H9 (cell line): ENCODE data around the gene PIK3CG. TPM values are rescaled to one million over a fixed set of nuclear protein-coding genes. Genes with fewer than 3 reads are reported as not detected.

ENCODE experiments used
- DNase-seq: peaks from one replicate; pipeline ENCODE4 v3.0.0-alpha.2; 2017
- H2AFZ ChIP-seq: one replicate; pipeline ENCODE4 v1.6.1; 2013; ENCODE audit warnings: mild to moderate bottlenecking, low read length, control low read depth, moderate library complexity
- H2AK5ac ChIP-seq: 2 replicates; pipeline ENCODE4 v1.6.1; 2013; ENCODE audit warnings: low read length, control low read depth, mixed read lengths; ENCODE audit not compliant: insufficient read length
- H2BK120ac ChIP-seq: one replicate; pipeline ENCODE4 v1.6.1; 2013; ENCODE audit warnings: low read depth, mild to moderate bottlenecking, low read length, control low read depth, inconsistent platforms; ENCODE audit not compliant: poor library complexity, severe bottlenecking
- H2BK12ac ChIP-seq: 2 replicates; pipeline ENCODE4 v1.6.1; 2013; ENCODE audit warnings: low read length, control low read depth, mixed read lengths, low read depth; ENCODE audit not compliant: insufficient read length
- H2BK15ac ChIP-seq: 2 replicates; pipeline ENCODE4 v1.6.1; 2013; ENCODE audit warnings: low read depth, low read length, control low read depth
- H2BK20ac ChIP-seq: one replicate; pipeline ENCODE4 v1.6.1; 2013; ENCODE audit warnings: low read depth, mild to moderate bottlenecking, low read length, control low read depth, inconsistent platforms; ENCODE audit not compliant: poor library complexity, severe bottlenecking
- H2BK5ac ChIP-seq: 2 replicates; pipeline ENCODE4 v1.6.1; 2013; ENCODE audit warnings: low read length, control low read depth, mixed read lengths; ENCODE audit not compliant: insufficient read length
- H3K14ac ChIP-seq: 2 replicates; pipeline ENCODE4 v1.6.1; 2013; ENCODE audit warnings: low read length, control low read depth; ENCODE audit not compliant: insufficient read depth
- H3K18ac ChIP-seq: 2 replicates; pipeline ENCODE4 v1.6.1; 2013; ENCODE audit warnings: low read depth, mild to moderate bottlenecking, mixed read lengths, low read length, control low read depth; ENCODE audit not compliant: insufficient read length
- H3K23ac ChIP-seq: 2 replicates; pipeline ENCODE4 v1.6.1; 2013; ENCODE audit warnings: low read length, control low read depth, mixed read lengths, low read depth; ENCODE audit not compliant: insufficient read length
- H3K23me2 ChIP-seq: 2 replicates; pipeline ENCODE4 v1.6.1; 2013; ENCODE audit warnings: low read depth, mild to moderate bottlenecking, mixed read lengths, low read length, control low read depth; ENCODE audit not compliant: insufficient read length, poor library complexity, severe bottlenecking
- H3K27ac ChIP-seq: 2 replicates; pipeline ENCODE4 v1.5.1; 2013; ENCODE audit warnings: low read length, control low read depth, mixed read lengths, low read depth; ENCODE audit not compliant: insufficient read length
- H3K27me3 ChIP-seq: 2 replicates; pipeline ENCODE4 v1.6.1; 2013; ENCODE audit warnings: low read length, control low read depth, inconsistent platforms; ENCODE audit not compliant: insufficient read depth
- H3K4ac ChIP-seq: 2 replicates; pipeline ENCODE4 v1.6.1; 2013; ENCODE audit warnings: low read depth, mild to moderate bottlenecking, control low read depth, inconsistent platforms, low read length, moderate library complexity
- H3K4me1 ChIP-seq: 2 replicates; pipeline ENCODE4 v1.6.1; 2013; ENCODE audit warnings: low read length, control low read depth, inconsistent platforms; ENCODE audit not compliant: insufficient read depth
- H3K4me2 ChIP-seq: 2 replicates; pipeline ENCODE4 v1.6.1; 2013; ENCODE audit warnings: low read length, control low read depth, mixed read lengths; ENCODE audit not compliant: insufficient read length, insufficient read depth
- H3K56ac ChIP-seq: 2 replicates; pipeline ENCODE4 v1.6.1; 2013; ENCODE audit warnings: low read depth, mild to moderate bottlenecking, mixed read lengths, low read length, control low read depth; ENCODE audit not compliant: insufficient read length
- H3K79me1 ChIP-seq: 2 replicates; pipeline ENCODE4 v1.6.1; 2013; ENCODE audit warnings: low read depth, mild to moderate bottlenecking, moderate library complexity, low read length, control low read depth, inconsistent platforms; ENCODE audit not compliant: insufficient read depth, poor library complexity, severe bottlenecking
- H3K79me2 ChIP-seq: 2 replicates; pipeline ENCODE4 v1.6.1; 2013; ENCODE audit warnings: low read length, control low read depth, inconsistent platforms; ENCODE audit not compliant: insufficient read depth
- H3K9ac ChIP-seq: 2 replicates; pipeline ENCODE4 v1.6.1; 2013; ENCODE audit warnings: low read length, control low read depth, mixed read lengths; ENCODE audit not compliant: insufficient read length; ENCODE audit errors: extremely low read depth
- H3K9me3 ChIP-seq: one replicate; pipeline ENCODE4 v1.6.1; 2013; ENCODE audit warnings: low read depth, low read length, inconsistent platforms; ENCODE audit not compliant: control insufficient read depth
- H3T11ph ChIP-seq: one replicate; pipeline ENCODE4 v1.6.1; 2013; ENCODE audit warnings: mild to moderate bottlenecking, low read length, control low read depth, inconsistent platforms
- H4K20me1 ChIP-seq: one replicate; pipeline ENCODE4 v1.6.1; 2013; ENCODE audit not compliant: control insufficient read depth, insufficient read length, insufficient read depth
- H4K5ac ChIP-seq: 2 replicates; pipeline ENCODE4 v1.6.1; 2013; ENCODE audit warnings: low read depth, mild to moderate bottlenecking, mixed read lengths, low read length, control low read depth; ENCODE audit not compliant: insufficient read length
- H4K8ac ChIP-seq: replicated peaks from 2 replicates; pipeline ENCODE4 v1.6.1; 2013; ENCODE audit warnings: low read length, control low read depth, mixed read lengths, low read depth; ENCODE audit not compliant: insufficient read length
- H4K91ac ChIP-seq: 2 replicates; pipeline ENCODE4 v1.6.1; 2013; ENCODE audit warnings: low read depth, mild to moderate bottlenecking, moderate library complexity, mixed read lengths, low read length, control low read depth; ENCODE audit not compliant: insufficient read length
- H3K27ac Mint-ChIP-seq, 3 experiments: 2 replicates in 2 of 3; 3 replicates in 1 of 3; pipeline ENCODE4 v1.8.0; 2020 to 2021; ENCODE audit warnings: mixed read lengths in 3 of 3, mild to moderate bottlenecking in 1 of 3, moderate library complexity in 1 of 3
- H3K27me3 Mint-ChIP-seq: 2 replicates; pipeline ENCODE4 v1.8.0; 2021; ENCODE audit warnings: low read depth, mild to moderate bottlenecking, moderate library complexity, mixed read lengths
- H3K36me3 Mint-ChIP-seq, 3 experiments: 2 replicates in 2 of 3; 3 replicates in 1 of 3; pipeline ENCODE4 v1.8.0; 2020 to 2021; ENCODE audit warnings: low read depth in 3 of 3, mixed read lengths in 3 of 3; ENCODE audit not compliant: insufficient read depth in 1 of 3
- H3K4me1 Mint-ChIP-seq, 2 experiments: 2 replicates each; pipeline ENCODE4 v1.8.0; 2020; ENCODE audit warnings: mixed read lengths in 2 of 2
- H3K4me3 Mint-ChIP-seq, 2 experiments: 2 replicates in 1 of 2; 3 replicates in 1 of 2; pipeline ENCODE4 v1.8.0; 2020 to 2021; ENCODE audit warnings: mild to moderate bottlenecking in 2 of 2, mixed read lengths in 2 of 2, moderate library complexity in 1 of 2
- H3K9me3 Mint-ChIP-seq, 2 experiments: 2 replicates in 1 of 2; 3 replicates in 1 of 2; pipeline ENCODE4 v1.8.0; 2020; ENCODE audit warnings: mild to moderate bottlenecking in 2 of 2, mixed read lengths in 2 of 2, moderate library complexity in 1 of 2
- WGBS: extraction: QIAGEN DNeasy Blood & Tissue Kit; methylation state at CpG from one replicate; pipeline ENCODE4 v1.1.7; 2013; ENCODE audit warnings: missing lambda C conversion rate, low lambda C conversion rate, mixed read lengths; ENCODE audit not compliant: insufficient read length; ENCODE audit errors: extremely low coverage; 5-methylcytosine and 5-hydroxymethylcytosine counted together
- total RNA-seq: library from RNA; stranded (reverse); gene quantifications from 2 replicates; pipeline ENCODE4 v1.2.1, GENCODE V29; 2021
- TF ChIP-seq, protein P1 (sequence below): fragments of 200-600 bp; sonication (generic); conservative IDR thresholded peaks from 3 replicates; pipeline ENCODE4 v1.8.0; 2021; ENCODE audit warnings: antibody characterized with exemption, mild to moderate bottlenecking

PIK3CG gene
- total RNA-seq, 1 experiment from 2014 or later = not detected

DNA sequence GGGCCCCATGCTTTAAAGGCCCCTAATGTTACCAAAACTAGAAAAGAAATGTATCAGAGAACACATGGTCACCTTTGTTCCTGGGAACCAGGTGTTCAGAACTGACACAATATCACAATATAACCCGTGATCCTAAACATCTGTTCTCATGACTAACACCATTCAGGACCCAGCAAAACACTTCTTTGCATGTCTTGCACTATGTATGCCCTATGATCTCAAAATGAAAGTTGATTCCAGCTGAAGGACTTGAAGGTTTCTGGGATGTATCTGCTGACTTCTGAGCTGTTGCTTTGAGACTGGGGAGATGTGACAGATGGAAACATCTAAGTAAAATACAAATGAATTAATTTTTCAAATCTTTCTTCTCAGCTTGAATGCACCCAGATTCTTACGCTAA, 37.5 kb upstream of the PIK3CG start:
- no peak overlapping the region for H3K4me2 ChIP-seq
- H4K91ac ChIP-seq = no peak overlapping the region
- no CpG with 5 or more reads among the region's 2 CpGs for WGBS
- TF ChIP-seq, protein P1, sequence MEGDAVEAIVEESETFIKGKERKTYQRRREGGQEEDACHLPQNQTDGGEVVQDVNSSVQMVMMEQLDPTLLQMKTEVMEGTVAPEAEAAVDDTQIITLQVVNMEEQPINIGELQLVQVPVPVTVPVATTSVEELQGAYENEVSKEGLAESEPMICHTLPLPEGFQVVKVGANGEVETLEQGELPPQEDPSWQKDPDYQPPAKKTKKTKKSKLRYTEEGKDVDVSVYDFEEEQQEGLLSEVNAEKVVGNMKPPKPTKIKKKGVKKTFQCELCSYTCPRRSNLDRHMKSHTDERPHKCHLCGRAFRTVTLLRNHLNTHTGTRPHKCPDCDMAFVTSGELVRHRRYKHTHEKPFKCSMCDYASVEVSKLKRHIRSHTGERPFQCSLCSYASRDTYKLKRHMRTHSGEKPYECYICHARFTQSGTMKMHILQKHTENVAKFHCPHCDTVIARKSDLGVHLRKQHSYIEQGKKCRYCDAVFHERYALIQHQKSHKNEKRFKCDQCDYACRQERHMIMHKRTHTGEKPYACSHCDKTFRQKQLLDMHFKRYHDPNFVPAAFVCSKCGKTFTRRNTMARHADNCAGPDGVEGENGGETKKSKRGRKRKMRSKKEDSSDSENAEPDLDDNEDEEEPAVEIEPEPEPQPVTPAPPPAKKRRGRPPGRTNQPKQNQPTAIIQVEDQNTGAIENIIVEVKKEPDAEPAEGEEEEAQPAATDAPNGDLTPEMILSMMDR = no peak
- H3K23me2 ChIP-seq = no peaks in the 10 kb centered on the region
- H3K56ac ChIP-seq = no peak overlapping the region
- no peaks in the 10 kb centered on the region for H3K79me1 ChIP-seq
- no peak overlapping the region for H3K27ac Mint-ChIP-seq
- no peak overlapping the region for H2BK20ac ChIP-seq
- H3K4me1 ChIP-seq = no peaks in the 10 kb centered on the region
- H3K27me3 Mint-ChIP-seq = no peaks in the 10 kb centered on the region; the same call in 1 of the 2 replicates
- H3K27ac ChIP-seq = no peak overlapping the region
- peaks cover 4 to 9% (median 9%) of the 10 kb centered on the region in 3 experiments; a peak in 6 of 7 replicates for H3K36me3 Mint-ChIP-seq
- no peak overlapping the region for H4K8ac ChIP-seq
- no peak overlapping the region for H3K4me3 Mint-ChIP-seq
- no peaks in the 10 kb centered on the region for H3K9me3 ChIP-seq
- H3K79me2 ChIP-seq = no peaks in the 10 kb centered on the region
- H3K14ac ChIP-seq = no peak overlapping the region
- H3K4ac ChIP-seq = no peak overlapping the region
- H3K23ac ChIP-seq = no peak overlapping the region
- H4K20me1 ChIP-seq = no peaks in the 10 kb centered on the region
- H3K9ac ChIP-seq = no peak overlapping the region
- no peak overlapping the region for H2AK5ac ChIP-seq
- DNase-seq = no peak
- no peak overlapping the region for H2BK5ac ChIP-seq
- H2BK12ac ChIP-seq = no peak overlapping the region
- H2BK120ac ChIP-seq = no peak overlapping the region
- no peak overlapping the region for H3K18ac ChIP-seq
- peaks cover 21 to 23% of the 10 kb centered on the region in 2 experiments for H3K9me3 Mint-ChIP-seq
- no peak overlapping the region for H4K5ac ChIP-seq
- no peak overlapping the region for H2BK15ac ChIP-seq
- no peaks in the 10 kb centered on the region for H3K27me3 ChIP-seq
- H3K4me1 Mint-ChIP-seq = no peaks in the 10 kb centered on the region
- H3T11ph ChIP-seq = no peak overlapping the region
- no peak overlapping the region for H2AFZ ChIP-seq
